HG03442 (cell line): ENCODE results near the gene CBLC.
"Not testable (repeated sequence)": the region's sequence is repeated elsewhere in the genome, so short reads cannot be mapped to it uniquely, and the experiment has no call there.

Experiments
- ATAC-seq: cut with Tn5 transposase; IDR thresholded peaks from one replicate; pipeline ENCODE4 v1.9.1; 2021; ENCODE audit warnings: mild to moderate bottlenecking, moderate library complexity; ENCODE audit not compliant: unreplicated experiment

Gene CBLC

DNA sequence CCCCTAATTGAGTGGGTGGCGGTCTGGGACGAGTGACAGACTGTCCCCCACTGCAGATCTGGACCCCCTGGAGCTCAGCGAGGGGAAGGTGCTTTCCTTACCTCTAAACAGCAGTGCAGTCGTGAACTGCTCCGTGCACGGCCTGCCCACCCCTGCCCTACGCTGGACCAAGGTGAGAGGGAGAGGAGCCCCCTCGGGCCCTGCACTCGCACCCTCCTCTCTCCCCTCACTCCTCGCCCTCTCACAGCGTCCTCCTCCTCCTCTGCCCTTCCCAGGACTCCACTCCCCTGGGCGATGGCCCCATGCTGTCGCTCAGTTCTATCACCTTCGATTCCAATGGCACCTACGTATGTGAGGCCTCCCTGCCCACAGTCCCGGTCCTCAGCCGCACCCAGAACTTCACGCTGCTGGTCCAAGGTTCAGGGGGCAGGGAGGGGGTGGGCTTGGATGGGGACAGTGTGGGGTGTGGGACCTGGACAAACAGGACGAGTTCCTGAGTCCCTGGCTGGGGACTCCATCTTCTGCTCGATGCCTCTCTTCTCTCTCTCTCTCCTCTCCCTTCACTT, 40.9 kb downstream of the CBLC start:
- ATAC-seq: no peak

DNA sequence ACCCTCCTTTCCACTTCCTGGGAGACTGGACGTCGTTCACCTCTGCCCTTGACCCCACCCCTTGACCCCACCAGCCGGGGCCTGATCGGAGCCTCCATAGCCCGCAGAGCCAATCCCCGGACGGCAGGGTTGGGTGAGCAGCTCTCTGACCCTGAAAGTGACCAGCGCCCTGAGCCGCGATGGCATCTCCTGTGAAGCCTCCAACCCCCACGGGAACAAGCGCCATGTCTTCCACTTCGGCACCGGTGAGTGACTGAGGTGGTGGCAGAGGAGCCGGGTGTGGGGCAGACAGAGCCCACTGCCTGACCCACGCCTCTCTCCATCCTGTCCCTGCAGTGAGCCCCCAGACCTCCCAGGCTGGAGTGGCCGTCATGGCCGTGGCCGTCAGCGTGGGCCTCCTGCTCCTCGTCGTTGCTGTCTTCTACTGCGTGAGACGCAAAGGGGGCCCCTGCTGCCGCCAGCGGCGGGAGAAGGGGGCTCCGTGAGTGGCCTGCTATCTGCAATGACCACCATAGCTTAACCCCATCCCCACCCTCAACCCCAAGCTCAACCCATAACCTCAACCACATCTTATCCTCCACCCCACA, 41.6 kb downstream of the CBLC start:
- no peak for ATAC-seq

DNA sequence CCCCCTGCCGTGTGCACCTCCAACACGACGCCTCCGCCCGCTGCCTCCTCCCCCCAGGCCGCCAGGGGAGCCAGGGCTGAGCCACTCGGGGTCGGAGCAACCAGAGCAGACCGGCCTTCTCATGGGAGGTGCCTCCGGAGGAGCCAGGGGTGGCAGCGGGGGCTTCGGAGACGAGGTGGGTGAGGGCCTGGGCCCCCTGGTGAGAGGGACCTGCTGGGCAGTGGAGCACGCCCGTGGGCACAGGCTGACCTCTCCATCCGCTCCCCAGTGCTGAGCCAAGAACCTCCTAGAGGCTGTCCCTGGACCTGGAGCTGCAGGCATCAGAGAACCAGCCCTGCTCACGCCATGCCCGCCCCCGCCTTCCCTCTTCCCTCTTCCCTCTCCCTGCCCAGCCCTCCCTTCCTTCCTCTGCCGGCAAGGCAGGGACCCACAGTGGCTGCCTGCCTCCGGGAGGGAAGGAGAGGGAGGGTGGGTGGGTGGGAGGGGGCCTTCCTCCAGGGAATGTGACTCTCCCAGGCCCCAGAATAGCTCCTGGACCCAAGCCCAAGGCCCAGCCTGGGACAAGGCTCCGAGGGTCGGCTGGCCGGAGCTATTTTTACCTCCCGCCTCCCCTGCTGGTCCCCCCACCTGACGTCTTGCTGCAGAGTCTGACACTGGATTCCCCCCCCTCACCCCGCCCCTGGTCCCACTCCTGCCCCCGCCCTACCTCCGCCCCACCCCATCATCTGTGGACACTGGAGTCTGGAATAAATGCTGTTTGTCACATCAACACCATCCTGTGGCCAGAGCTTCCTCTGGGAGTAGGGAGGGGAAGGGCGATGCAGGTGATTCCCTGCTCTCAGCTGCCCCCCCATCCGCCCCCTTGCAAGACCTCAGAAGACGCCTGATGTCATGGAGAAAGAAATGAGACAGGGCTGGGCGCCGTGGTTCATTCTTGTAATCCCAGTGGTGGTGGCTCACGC, 43.2 kb downstream of the CBLC start:
- no peak for ATAC-seq

DNA sequence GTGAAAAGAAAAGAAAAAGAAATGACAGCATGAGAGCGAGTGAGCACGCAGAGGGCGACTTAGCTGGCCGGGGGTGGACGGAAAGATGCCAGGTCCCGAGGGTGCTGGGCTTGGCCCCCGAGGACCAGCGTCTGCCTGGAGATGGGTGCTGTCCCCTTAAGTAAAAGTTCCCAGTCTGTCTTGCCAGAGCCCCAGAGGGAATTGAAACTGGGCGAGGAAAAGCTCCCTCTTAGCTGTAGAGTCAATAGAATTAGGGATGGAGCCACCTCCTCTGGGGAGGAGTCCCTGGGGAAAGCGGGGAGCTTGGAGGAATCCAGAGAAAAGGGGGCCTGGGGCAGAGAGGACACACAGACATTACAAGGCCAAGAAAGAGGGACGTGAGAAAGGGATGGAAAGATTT, 44.5 kb downstream of the CBLC start:
- no peak for ATAC-seq

DNA sequence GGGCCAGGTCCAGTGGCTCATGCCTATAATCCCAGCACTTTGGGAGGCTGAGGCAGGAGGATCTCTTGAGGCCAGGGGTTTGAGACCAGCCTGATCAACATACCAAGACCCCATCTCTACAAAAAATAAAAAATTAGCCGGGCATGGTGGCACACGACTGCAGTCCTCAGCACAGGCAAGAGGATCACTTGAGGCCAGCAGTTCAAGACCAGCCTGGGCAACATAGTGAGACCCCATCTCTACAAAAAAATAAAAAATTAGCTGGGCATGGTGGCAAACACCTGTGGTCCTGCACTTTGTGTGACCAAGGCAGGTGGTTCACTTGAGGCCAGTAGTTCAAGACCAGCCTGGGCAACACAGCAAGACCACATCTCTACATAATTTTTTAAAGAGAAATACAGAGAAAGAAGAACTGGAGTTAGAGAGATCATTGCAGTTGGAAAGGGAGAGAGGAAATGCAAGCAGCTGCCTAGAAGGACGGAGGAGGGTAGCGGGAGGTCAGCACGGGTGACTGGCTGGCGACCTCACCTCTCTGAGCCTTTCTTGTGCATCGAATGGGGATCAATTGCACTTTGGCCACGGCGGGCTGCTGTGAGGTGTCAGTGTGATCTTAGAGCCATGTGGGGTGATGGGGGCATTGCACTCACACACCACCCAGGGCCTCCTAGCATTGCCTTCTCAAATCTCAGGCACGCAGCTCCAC, 45.1 kb downstream of the CBLC start:
- ATAC-seq: no peak

DNA sequence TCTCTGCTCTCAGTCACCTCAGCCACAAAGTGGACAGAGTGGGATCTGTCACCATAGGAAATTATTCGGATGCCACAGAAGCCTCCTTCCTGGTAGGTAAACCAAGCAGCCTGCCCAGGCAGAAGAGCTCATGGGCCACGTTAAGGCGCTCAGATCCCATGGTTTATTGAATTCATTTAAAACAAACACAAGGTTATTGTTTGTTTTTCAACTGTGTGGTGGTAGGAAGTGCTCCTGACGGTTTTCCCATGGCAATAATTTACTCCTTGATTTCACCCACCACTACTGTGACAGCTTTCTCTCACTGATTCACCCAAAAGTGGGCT, 45.6 kb downstream of the CBLC start:
- ATAC-seq: no peak

DNA sequence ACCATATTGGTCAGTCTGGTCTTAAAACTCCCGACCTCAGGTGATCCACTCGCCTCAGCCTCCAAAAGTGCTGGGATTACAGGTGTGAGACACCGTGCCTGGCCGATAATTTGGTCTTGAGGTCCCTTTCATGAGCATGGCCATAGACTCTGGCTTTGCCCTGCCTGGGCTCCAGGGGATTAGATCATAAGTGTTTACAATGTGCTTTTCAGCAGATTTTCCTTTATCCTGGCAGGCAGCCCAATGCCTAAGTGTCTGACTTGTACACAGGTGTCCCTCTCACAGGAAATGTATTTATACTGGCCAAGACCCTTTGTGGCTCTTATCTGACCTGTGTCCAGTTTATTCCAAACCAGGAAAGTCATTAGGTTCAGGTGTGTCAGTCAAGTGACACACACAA, 47.1 kb downstream of the CBLC start:
- ATAC-seq: no peak

DNA sequence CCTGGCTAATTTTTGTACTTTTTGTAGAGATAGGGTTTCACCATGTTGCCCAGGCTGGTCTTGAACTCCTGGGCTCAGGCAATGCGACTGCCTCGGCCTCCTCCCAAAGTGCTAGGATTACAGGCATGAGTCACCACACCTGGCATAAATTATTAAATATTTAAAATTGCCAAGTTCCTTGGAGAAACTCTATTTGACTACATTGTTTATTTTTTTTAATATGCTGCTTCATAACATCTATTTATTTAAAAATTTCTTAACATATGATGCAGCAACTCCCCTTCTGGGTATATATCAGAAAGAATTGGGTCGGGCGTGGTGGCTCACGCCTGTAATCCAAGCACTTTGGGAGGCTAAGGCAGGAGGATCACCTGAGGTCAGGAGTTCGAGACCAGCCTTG, 55.2 kb downstream of the CBLC start:
- ATAC-seq: not testable (repeated sequence)

DNA sequence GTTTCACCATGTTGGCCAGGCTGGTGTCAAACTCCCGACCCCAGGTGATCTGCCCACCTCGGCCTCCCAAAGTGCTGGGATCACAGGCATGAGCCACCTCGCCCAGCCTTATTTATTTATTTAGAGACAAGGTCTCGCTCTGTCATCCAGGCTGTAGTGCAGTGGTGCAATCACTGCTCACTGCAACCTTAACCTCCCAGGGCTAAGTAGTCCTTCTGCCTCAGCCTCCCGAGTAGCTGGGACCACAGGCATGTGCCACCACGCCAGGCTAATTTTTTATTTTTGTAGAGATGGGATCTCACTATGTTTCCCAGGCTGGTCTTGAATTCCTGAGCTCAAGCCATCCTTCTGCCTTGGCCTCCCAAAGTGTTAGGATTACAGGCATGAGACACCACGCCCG, 56.7 kb downstream of the CBLC start:
- ATAC-seq: not testable (repeated sequence)

DNA sequence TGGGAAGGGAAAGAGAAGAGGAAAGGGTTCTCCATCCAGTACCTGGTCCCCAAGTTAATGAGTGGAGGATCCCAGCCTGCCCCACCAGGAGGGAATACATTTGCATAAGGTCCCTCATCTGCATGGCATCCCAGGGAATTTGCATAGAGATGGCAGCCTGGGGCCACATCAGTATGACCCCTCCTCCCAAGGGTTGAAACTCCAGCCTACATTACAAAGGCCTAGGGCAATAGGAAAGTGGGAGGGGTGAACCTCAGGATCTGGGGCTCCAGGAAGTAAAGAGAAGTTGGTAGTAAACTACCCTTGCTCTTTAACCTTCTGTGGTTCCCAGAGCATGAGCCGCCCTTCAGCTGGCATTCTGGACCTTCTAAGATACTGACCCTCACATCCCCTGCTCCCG, 61.6 kb downstream of the CBLC start:
- no peak for ATAC-seq

DNA sequence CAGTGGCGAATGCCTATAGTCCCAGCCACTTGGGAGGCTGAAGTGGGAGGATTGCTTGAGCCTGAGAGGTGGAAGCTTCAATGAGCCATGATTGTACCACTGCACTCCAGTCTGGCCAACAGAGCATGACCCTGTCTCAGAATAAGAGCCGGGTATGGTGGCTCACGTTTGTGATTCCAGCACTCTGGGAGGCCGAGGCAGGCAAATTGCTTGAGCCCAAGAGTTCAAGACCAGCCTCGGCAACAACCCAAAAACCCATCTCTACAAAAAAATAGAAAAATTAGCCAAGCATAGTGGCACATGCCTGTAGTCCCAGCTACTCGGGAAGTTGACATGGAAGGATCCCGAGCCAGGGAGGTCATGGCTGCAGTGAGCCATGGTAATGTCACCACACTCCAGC, 63.1 kb downstream of the CBLC start:
- ATAC-seq: no peak

DNA sequence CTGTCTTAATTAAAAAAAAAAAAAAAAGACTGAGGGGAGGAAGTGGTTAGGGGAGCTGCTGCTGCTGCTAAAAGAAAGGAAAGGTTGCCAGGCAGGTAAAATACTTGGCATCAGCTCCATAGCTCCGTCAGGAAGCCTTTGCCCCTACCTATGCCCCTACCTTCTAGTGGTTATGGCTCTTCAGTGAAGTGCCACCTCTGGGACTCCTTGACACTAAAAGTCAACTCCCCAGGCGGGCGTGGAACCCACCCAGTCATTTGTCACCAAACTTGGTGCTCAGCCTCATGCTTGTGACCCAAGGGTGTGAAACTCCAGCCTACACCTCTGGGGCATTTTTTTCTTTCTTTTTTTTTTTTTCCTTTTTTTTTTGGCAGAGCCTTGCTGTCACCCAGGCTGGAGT, 63.5 kb downstream of the CBLC start:
- ATAC-seq: no peak

DNA sequence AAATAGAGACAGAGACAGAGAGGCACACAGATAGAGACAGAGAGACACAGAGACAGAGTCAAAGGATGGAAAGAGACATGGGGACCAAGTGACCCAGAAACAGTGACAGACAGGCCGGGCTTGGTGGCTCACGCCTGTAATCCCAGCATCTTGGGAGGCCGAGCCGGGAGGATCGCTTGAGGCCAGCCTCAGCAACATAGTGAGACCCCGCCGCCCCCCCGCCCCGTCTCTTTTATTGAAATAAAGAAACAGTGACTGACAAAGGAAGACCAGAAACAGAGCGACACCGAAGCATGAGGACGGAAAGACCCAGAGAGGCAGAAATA, 67.6 kb downstream of the CBLC start:
- no peak for ATAC-seq

DNA sequence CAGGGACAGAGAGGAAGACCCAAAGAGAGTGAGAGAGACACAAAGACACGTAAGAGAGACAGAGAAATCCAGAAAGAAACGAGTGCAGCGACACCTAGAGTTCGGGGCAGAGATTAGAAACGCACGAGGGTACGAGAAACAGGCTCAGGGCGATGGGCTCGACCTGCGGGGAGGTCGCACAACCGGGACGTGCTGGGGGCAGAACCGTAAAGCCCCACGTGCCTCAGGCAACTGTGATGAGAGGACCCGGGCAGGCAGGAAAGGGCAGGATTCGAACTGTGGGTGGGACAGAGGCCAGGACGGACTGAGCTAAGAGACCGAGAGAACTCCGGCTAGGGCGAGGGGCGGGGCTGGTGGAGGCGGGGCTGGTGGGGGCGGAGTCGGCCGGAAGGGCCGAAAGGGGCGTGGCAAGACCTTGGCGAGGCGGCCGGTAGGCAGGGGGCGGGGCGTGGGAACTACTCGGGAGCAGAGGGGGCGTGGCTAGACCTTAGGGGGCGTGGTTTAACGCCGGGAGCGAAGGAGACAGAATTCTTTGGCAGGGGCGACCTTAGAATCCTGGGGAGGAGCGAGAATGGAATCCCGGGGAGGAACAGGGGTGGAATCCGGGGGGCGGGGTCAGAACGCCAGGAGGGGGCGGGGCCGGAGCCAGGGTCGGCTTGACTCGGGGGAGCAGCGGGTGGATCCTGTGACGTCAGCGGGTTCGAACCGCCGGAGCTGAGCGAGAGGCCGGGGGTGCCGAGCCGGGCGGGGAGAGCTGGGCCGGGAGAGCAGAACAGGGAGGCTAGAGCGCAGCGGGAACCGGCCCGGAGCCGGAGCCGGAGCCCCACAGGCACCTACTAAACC, 68.1 kb downstream of the CBLC start, which contains the start of gene NECTIN2:
NECTIN2 (plus strand) TSS at position 686 of the 843 bp plus-strand sequence. CDS start 229 bp downstream, outside the sequence.
- ATAC-seq: no peak

DNA sequence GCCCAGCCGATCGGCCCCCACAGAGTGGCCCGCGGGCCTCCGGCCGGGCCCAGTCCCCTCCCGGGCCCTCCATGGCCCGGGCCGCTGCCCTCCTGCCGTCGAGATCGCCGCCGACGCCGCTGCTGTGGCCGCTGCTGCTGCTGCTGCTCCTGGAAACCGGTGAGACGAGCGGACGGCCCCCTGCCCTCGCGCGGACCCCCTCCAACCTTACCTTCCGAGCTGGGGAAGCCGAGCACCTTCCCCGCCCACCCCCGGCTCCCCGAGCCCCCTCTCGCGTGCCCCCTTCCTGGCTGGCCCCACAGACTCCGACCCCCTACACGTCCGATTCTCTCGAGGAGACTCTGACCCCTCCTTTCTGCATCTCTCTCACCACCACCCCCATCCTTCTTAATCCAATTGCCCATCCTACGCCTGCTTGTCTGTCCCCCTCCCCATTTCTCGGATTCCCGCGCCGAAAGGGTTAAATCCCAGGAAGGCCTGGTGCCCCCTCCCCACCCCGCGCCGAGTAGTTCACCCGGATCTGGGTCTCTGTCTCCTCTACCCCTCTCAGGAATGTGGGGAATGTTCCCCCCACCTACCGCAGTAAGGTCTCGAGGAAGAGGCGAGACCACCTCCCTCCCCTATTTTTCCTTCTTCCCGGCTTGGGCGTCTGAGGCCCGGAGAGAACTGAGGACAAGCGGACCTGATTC, 68.9 kb downstream of the CBLC start:
- ATAC-seq: no peak

DNA sequence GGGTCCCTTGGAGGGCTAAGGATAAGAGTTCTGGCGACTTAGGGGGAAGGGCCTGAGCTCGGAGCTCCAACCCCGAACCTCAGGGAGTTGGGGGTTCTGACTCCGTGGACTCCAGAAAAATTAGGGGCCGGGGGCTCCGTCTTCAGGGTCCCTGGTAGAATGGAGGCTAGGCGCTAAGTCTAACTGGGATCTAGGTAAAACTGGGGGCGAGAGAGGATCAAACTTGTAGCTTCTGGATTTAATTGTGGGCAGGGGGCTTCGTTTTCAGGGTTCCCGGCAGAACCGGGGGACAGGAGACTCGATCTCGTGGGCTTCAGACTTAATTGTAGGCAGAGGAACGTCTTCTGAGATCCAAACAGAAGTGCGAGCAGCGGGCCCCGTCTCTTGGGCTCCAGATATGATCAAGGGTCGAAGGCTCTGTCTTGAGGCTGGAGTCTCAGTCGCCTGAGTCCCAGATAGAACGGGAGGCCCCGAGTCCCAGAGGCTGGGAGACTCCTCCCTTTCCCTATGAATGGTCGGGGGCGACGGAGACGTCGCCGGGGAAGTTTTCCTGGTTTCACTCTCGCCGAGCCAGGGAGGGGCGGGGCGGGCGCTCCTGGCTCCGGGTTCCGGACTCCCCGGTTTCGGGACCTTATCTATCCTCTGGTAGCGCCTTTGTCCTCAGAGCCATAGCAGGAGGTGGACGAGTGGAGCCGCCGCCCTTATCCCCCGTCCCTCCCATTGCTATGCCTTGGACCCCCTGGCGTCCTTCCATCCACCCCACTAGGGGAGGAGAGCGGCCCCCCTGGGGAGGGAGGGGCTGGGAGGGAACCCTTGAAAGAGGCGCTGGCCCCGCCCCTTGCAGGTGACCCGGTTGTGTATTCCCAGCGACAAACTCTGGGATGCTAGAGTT, 69.7 kb downstream of the CBLC start:
- no peak for ATAC-seq

DNA sequence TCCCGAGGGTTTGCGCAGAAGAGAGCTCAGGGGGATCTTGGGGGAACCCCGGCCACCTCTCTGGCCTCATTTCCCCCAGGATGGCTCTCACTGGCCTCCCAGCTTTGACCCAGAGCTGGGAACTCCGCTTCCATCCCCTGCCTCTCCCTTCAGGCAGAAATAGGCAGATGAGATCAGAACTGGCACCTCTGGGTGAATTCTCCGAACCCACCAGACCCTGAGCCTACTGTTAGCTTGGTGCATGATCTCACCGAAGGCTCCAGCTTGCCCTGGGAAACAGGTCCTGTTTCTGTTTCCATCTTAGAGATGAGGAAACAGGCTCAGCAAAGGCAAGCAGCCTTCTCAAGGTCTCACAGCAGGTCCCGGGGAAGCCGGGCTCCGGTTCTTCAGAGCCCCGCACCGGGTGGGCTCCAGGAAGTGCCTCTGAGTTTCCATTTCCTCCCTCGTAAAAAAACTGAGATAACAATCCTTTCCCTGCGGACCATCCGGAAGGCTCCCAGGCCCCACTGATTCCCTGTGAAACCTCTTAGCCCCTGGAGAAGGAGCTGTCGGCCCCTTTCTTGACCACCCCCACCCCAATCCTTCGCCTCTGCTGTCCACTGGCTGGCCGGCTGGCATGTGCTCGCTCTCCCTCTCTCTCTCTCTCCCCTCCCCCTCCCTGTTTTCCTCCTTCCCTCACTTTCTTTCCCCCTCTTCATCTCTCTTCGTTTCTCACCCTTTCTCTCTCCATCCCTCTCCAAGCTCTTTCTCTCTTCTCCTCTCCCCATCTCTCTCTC, 70.5 kb downstream of the CBLC start:
- no peak for ATAC-seq

DNA sequence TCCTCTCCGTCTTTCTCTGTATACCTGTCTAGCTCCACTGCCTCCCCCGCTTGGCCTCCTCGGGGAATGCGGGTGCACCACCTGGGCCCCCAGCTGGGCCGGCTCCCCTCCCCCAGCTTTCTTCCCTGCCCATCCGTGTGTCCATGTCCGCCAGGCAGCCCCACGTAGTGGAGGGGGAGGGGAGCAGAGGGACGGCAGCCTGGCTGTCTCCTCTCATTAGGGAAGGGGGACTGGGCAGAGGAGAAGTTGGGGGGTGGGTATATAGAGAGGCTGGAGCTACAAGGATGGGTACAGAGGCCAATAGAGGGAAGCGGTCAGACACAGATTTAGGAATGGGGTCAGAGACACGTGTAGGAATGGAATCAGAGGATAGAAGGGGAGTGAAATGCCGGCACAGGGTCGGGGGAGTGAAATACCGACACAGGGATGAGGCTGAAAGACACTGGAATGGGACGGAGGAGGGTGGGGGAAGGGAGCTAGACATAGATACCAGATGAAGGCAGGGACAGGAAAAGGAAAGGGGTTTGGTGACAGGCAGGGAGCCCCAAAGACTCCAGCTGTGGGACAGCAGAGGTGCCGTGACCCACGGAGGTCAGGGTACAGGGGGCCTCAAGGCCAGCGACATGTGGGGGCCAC, 71.2 kb downstream of the CBLC start:
- ATAC-seq: no peak
